GM19455 (cell line): Measurements from ENCODE around the gene PLEKHF1.
"Not testable (repeated sequence)": the region's sequence is repeated elsewhere in the genome, so short reads cannot be mapped to it uniquely, and the experiment has no call there.

Experiments used
- ATAC-seq: cut with Tn5 transposase; IDR thresholded peaks from one replicate; pipeline ENCODE4 v1.9.1; 2021; ENCODE audit not compliant: unreplicated experiment

Gene PLEKHF1, protein sequence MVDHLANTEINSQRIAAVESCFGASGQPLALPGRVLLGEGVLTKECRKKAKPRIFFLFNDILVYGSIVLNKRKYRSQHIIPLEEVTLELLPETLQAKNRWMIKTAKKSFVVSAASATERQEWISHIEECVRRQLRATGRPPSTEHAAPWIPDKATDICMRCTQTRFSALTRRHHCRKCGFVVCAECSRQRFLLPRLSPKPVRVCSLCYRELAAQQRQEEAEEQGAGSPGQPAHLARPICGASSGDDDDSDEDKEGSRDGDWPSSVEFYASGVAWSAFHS

GRCh38 chr19:29665215-29665825 is at the start of gene PLEKHF1:
PLEKHF1 (plus strand) TSS chr19:29665461; CDS start chr19:29673840, 8,379 bp downstream.
- peak; percentile 78 for ATAC-seq

GRCh38 chr19:29615891-29616425 is 49.3 kb upstream of the PLEKHF1 start:
- no peak for ATAC-seq

GRCh38 chr19:29616541-29616940 is 48.7 kb upstream of the PLEKHF1 start:
- ATAC-seq = no peak

- no peak for ATAC-seq
These were observed 47.6 kb upstream of the PLEKHF1 start for GRCh38 chr19:29617366-29618266.

DNA sequence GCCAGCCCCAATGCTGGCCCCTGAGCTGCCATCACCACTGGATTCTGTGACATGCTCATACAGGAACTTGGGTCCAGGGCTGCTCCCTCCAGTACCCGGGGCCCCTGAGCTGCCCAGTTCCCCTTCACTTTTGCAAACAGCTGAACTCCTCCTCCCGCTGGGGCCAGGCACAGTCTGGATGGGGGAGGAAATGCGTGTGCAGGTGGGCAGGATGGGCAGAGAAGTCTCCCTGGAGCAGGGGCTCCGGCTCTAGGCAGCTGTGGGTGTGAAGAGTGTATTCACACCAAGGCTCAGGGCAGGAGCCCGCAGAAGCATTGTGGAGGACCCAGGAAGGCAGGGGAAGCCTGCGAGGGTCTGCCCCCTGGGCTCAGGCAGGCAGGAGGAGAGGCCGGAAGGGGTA is 46.8 kb upstream of the PLEKHF1 start:
- ATAC-seq = no peak

DNA sequence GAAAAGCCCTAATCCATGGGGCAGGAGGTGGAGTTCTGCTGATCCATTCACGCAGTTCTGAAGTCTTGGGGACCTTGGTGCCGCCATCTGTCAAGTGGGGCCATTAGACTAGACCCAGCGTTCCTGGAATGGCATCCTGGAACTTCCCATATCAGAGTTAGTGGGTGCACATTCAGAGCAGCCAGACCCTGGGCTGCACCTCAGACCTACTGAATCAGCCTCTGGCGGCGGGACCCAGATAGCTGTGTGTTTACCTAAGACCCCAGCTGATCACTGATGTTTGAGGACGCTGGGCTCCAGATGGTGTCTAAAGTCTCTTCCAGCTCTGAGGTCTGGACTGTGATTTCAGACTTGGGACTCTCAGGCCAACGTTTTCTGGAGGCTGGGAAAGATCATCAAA is 46.4 kb upstream of the PLEKHF1 start:
- no peak for ATAC-seq

DNA sequence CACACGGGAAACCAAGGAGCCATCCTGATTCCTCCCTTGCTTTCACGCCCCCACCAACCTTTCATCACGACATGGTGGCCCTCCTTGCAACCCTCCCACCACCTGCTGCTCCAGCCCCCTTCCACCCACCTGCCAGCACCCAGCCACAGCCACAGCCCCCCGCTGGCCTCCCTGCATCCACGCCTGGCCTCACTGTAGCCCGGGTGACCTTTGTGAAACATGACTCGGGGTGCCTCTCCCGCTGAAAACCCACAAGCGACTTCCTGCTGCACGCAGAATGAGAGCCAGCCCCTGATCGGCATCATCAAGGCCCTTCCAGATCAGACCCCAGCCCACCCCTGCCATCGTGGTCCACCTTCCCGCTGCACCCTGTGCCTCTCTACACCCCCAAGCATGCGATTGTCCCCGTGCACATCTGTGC is 44.3 kb upstream of the PLEKHF1 start:
- ATAC-seq = no peak

GRCh38 chr19:29622166-29623070 is 42.8 kb upstream of the PLEKHF1 start:
- no peak for ATAC-seq

DNA sequence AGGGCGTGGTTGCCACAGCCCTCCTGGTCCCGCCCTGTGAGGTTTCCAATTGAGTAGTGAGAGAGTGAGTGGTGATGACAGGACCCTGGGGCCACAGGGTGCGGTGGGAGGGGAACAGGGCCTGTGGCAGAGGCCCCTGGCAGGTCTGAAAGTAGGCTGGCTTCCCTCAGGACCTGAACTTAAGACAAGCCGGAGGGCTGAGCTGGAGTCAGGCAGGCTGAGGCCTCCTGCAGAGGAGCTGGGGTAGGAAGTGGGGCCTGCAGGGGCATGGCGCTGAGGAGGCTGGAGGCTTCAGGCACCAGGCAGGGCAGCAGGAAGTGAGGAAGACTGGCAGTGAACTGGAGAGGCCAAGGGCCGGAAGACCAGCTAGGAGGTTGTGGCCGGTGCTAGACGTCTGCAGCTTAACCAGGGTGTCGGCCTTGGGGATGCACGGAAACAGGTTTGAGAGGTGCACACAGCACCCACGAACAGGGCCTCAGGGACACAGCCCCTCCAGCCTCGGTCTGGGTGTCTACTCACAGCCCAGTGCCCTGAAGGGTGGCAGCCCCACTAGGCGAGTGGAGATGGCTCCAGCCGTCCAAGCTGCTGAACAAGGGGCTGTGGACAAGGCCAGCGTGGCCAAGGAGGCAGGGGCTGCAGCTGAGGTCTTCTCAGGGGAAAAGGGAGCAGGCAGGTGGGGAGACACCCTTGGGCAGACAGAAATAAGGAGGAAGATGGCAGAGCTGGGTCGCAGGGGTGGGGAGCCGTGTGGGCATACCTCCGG is 41.4 kb upstream of the PLEKHF1 start:
- ATAC-seq = no peak

- ATAC-seq = no peak
These were observed 40.6 kb upstream of the PLEKHF1 start for GRCh38 chr19:29624489-29625185.

- ATAC-seq = no peak
These were observed 40.0 kb upstream of the PLEKHF1 start for GRCh38 chr19:29625186-29625651.

GRCh38 chr19:29626386-29626785 is 38.9 kb upstream of the PLEKHF1 start:
- ATAC-seq = no peak

GRCh38 chr19:29626832-29627231 is 38.4 kb upstream of the PLEKHF1 start:
- ATAC-seq = not testable (repeated sequence)

GRCh38 chr19:29628661-29629385 is 36.4 kb upstream of the PLEKHF1 start:
- ATAC-seq = no peak

DNA sequence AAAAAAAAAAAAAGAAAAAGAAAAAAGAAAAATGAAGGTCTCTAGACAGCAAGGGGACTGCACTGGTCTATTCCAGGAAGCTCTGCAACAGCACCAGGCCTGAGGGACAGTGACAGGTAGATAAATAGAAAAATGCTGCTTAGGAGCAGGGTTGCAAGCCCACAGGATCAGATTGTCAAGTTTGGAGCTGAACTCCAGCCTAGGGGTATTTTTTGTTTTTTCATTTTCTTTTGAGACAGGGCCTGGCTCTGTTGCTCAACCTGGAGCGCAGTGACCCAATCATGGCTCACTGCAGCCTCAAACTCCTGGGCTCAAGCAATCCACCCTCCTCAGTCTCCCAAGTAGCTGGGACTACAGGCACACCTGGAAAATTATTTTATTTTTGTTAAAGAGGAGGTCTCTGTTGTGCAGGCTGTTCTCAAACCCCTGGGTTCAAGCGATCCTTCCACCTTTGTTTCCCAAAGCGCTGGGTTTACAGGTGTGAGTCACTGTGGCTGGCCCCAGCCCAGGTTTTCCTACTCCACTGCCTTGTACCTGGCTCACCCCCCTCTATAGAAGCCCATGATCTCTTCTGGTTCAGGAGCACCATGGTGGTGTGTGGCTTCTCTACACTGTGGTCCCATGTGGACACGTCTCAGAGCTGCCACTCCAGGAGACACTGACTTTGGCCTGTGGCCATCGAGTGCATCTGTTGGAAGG is 35.3 kb upstream of the PLEKHF1 start:
- ATAC-seq = no peak

DNA sequence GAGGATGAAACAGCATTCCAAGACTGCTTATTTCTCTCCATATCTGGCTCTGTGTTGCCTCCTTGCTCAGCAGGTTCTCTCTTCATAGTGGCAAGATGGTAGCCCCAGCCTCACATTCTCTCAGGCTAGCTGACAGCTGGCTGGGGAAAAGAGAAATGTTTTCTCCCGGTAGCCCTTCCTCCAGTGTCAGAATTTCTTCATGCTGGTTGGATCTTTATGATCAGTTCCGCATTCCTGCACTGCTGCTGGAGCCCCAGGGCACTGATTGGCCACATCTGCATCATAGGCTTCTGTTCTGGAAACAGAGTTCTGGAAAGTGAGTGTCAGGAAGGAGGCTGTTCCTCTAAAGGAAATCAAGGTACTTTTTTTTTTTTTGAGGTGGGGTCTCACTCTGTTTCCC is 34.6 kb upstream of the PLEKHF1 start:
- ATAC-seq = no peak

GRCh38 chr19:29631450-29631849 is 33.8 kb upstream of the PLEKHF1 start:
- ATAC-seq = no peak

DNA sequence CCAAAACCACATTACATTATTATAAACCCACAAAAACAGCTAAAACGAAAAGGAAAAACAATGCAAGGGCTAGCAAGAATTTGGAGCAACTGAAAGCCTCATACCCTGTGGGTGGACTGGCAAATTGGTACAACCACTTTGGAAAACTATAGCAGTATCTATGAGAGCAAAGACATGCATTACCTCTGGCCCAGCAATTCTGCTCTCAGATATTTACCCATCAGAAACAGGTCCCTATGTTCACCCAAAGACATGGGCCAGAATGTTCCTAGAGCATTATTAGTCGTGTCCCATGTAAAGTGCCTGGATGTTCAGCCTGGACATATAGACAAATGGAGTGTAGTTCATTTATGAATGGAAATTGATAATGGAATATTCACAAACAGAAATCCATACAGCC is 31.3 kb upstream of the PLEKHF1 start:
- no peak for ATAC-seq
